ENCODE data around the gene DENND5B. TPM values are rescaled to one million over a fixed set of nuclear protein-coding genes. Genes with fewer than 3 reads are reported as not detected.
A peak's percentile ranks its signal among the peaks of the same experiment; 100 is the strongest.
"Not testable (repeated sequence)": the region's sequence is repeated elsewhere in the genome, so short reads cannot be mapped to it uniquely, and the experiment has no call there.

DENND5B gene
- total and polyA plus RNA-seq, 2 donors: 2.3 to 2.9 TPM

- no peak overlapping the region for H3K27ac ChIP-seq (ENCODE audit: low read depth in 1 of 2, low read length in 1 of 2)
- DNase-seq (ENCODE audit: low read depth in 6 of 9, low spot score in 9 of 9): no peak
- no peaks in the 10 kb centered on the region for H3K9me3 ChIP-seq (ENCODE audit: control insufficient read depth in 2 of 2, insufficient read depth in 1 of 2, low read length in 1 of 2)
- H3K4me1 ChIP-seq (ENCODE audit: control insufficient read depth in 2 of 2, insufficient read depth in 2 of 2, low read length in 2 of 2): no peaks in the 10 kb centered on the region
- 88% methylated on average over 1 of the region's 1 CpG for WGBS
- H3K36me3 ChIP-seq (ENCODE audit: control insufficient read depth in 2 of 2, insufficient read depth in 2 of 2, low read length in 1 of 2): no peaks in the 10 kb centered on the region
- H3K4me3 ChIP-seq (ENCODE audit: low read length in 2 of 2): no peak overlapping the region
- no peaks in the 10 kb centered on the region for H3K27me3 ChIP-seq (ENCODE audit: control insufficient read depth in 2 of 2, insufficient read depth in 1 of 2, low read length in 1 of 2)
Observed at GRCh38 chr12:31406345-31406744, 184.6 kb downstream of the DENND5B start.

GRCh38 chr12:31405021-31405420 is 185.9 kb downstream of the DENND5B start:
- no peaks in the 10 kb centered on the region for H3K9me3 ChIP-seq (ENCODE audit: control insufficient read depth in 2 of 2, insufficient read depth in 1 of 2, low read length in 1 of 2)
- no peak for DNase-seq (ENCODE audit: low read depth in 6 of 9, low spot score in 9 of 9)
- no peaks in the 10 kb centered on the region for H3K36me3 ChIP-seq (ENCODE audit: control insufficient read depth in 2 of 2, insufficient read depth in 2 of 2, low read length in 1 of 2)
- H3K27ac ChIP-seq (ENCODE audit: low read depth in 1 of 2, low read length in 1 of 2): no peak overlapping the region
- WGBS: 98% methylated on average over 8 of the region's 8 CpGs
- no peaks in the 10 kb centered on the region for H3K27me3 ChIP-seq (ENCODE audit: control insufficient read depth in 2 of 2, insufficient read depth in 1 of 2, low read length in 1 of 2)
- H3K4me1 ChIP-seq (ENCODE audit: control insufficient read depth in 2 of 2, insufficient read depth in 2 of 2, low read length in 2 of 2): no peaks in the 10 kb centered on the region
- no peak overlapping the region for H3K4me3 ChIP-seq (ENCODE audit: low read length in 2 of 2)

GRCh38 chr12:31403099-31403607 is 187.8 kb downstream of the DENND5B start:
- not testable (repeated sequence) for H3K4me1 ChIP-seq (ENCODE audit: control insufficient read depth in 2 of 2, insufficient read depth in 2 of 2, low read length in 2 of 2); H3K36me3 ChIP-seq (ENCODE audit: control insufficient read depth in 2 of 2, insufficient read depth in 2 of 2, low read length in 1 of 2); H3K27ac ChIP-seq (ENCODE audit: low read depth in 1 of 2, low read length in 1 of 2); H3K4me3 ChIP-seq (ENCODE audit: low read length in 2 of 2); H3K9me3 ChIP-seq (ENCODE audit: control insufficient read depth in 2 of 2, insufficient read depth in 1 of 2, low read length in 1 of 2); H3K27me3 ChIP-seq (ENCODE audit: control insufficient read depth in 2 of 2, insufficient read depth in 1 of 2, low read length in 1 of 2)
- 17% methylated on average over 7 of the region's 7 CpGs for WGBS
- DNase-seq (ENCODE audit: low read depth in 6 of 9, low spot score in 9 of 9): peak; percentile 30 to 82 (median 51)

GRCh38 chr12:31393004-31393550 is 197.9 kb downstream of the DENND5B start:
- Histone ChIP-seq H3K4me1 (ENCODE audit: control insufficient read depth in 2 of 2, insufficient read depth in 2 of 2, low read length in 2 of 2) (no peaks in the 10 kb centered on the region), H3K4me3 (ENCODE audit: low read length in 2 of 2) (no peak overlapping the region), H3K27ac (ENCODE audit: low read depth in 1 of 2, low read length in 1 of 2) (no peak overlapping the region), H3K27me3 (ENCODE audit: control insufficient read depth in 2 of 2, insufficient read depth in 1 of 2, low read length in 1 of 2) (no peaks in the 10 kb centered on the region), H3K36me3 (ENCODE audit: control insufficient read depth in 2 of 2, insufficient read depth in 2 of 2, low read length in 1 of 2) (no peaks in the 10 kb centered on the region), H3K9me3 (ENCODE audit: control insufficient read depth in 2 of 2, insufficient read depth in 1 of 2, low read length in 1 of 2) (no peaks in the 10 kb centered on the region)
- DNase-seq (ENCODE audit: low read depth in 6 of 9, low spot score in 9 of 9): no peak
- WGBS: 94% methylated on average over 5 of the region's 5 CpGs

DNA sequence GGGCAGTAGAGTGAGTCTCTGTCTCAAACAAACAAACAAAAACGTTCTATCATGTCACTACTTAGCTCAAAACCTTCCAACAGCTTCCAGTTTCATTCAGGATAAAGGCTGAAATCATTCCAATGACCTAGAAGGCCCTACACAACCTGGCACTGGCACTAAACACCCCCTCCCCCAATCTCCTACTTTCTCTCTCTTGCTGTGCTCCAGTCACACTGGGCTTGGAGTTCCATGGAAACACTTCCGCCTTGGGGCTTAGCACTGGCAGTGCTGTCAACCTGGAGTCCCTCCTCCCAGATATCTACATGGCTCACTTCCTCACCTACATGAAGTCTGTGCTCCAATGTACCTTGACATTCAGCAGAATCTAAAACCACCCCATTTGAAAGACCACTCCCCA is 199.9 kb downstream of the DENND5B start:
- 87% methylated on average over 2 of the region's 2 CpGs for WGBS
- H3K4me1 ChIP-seq (ENCODE audit: control insufficient read depth in 2 of 2, insufficient read depth in 2 of 2, low read length in 2 of 2): no peaks in the 10 kb centered on the region
- H3K27ac ChIP-seq (ENCODE audit: low read depth in 1 of 2, low read length in 1 of 2): no peak overlapping the region
- H3K36me3 ChIP-seq (ENCODE audit: control insufficient read depth in 2 of 2, insufficient read depth in 2 of 2, low read length in 1 of 2): no peaks in the 10 kb centered on the region
- no peaks in the 10 kb centered on the region for H3K27me3 ChIP-seq (ENCODE audit: control insufficient read depth in 2 of 2, insufficient read depth in 1 of 2, low read length in 1 of 2)
- no peaks in the 10 kb centered on the region for H3K9me3 ChIP-seq (ENCODE audit: control insufficient read depth in 2 of 2, insufficient read depth in 1 of 2, low read length in 1 of 2)
- H3K4me3 ChIP-seq (ENCODE audit: low read length in 2 of 2): no peak overlapping the region
- no peak for DNase-seq (ENCODE audit: low read depth in 6 of 9, low spot score in 9 of 9)

DNA sequence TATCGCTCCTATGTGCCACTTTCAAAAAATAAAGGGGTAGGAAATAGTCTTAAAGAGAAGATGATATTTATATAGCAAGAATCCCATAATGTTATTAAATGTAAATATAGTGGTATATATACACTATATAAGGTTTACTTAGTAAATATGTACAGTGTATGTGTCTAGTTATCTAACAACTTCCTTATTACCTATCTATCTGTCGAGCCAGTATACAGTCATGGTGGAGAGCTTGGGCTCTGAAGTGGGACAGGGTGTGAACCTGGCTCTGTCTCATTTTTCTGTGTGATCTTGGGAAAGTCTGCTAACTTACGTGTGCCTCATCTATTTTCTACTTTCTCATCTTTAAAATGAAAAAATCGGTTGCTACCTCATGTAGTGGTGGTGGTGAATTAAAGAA is 202.2 kb downstream of the DENND5B start:
- Histone ChIP-seq H3K9me3 (ENCODE audit: control insufficient read depth in 2 of 2, insufficient read depth in 1 of 2, low read length in 1 of 2) (no peaks in the 10 kb centered on the region), H3K4me1 (ENCODE audit: control insufficient read depth in 2 of 2, insufficient read depth in 2 of 2, low read length in 2 of 2) (no peaks in the 10 kb centered on the region), H3K4me3 (ENCODE audit: low read length in 2 of 2) (no peak overlapping the region), H3K27ac (ENCODE audit: low read depth in 1 of 2, low read length in 1 of 2) (no peak overlapping the region), H3K27me3 (ENCODE audit: control insufficient read depth in 2 of 2, insufficient read depth in 1 of 2, low read length in 1 of 2) (no peaks in the 10 kb centered on the region), H3K36me3 (ENCODE audit: control insufficient read depth in 2 of 2, insufficient read depth in 2 of 2, low read length in 1 of 2) (no peaks in the 10 kb centered on the region)
- WGBS: 96% methylated on average over 4 of the region's 4 CpGs
- DNase-seq (ENCODE audit: low read depth in 6 of 9, low spot score in 9 of 9): no peak

GRCh38 chr12:31387466-31387865 is 203.5 kb downstream of the DENND5B start:
- Histone ChIP-seq H3K9me3 (ENCODE audit: control insufficient read depth in 2 of 2, insufficient read depth in 1 of 2, low read length in 1 of 2) (no peaks in the 10 kb centered on the region), H3K4me3 (ENCODE audit: low read length in 2 of 2) (no peak overlapping the region), H3K36me3 (ENCODE audit: control insufficient read depth in 2 of 2, insufficient read depth in 2 of 2, low read length in 1 of 2) (no peaks in the 10 kb centered on the region), H3K4me1 (ENCODE audit: control insufficient read depth in 2 of 2, insufficient read depth in 2 of 2, low read length in 2 of 2) (no peaks in the 10 kb centered on the region), H3K27me3 (ENCODE audit: control insufficient read depth in 2 of 2, insufficient read depth in 1 of 2, low read length in 1 of 2) (no peaks in the 10 kb centered on the region), H3K27ac (ENCODE audit: low read depth in 1 of 2, low read length in 1 of 2) (no peak overlapping the region)
- DNase-seq (ENCODE audit: low read depth in 6 of 9, low spot score in 9 of 9): no peak
- WGBS: 96% methylated on average over 8 of the region's 8 CpGs

GRCh38 chr12:31387011-31387410 is 203.9 kb downstream of the DENND5B start:
- 94% methylated on average over 2 of the region's 2 CpGs for WGBS
- H3K36me3 ChIP-seq (ENCODE audit: control insufficient read depth in 2 of 2, insufficient read depth in 2 of 2, low read length in 1 of 2): no peaks in the 10 kb centered on the region

GRCh38 chr12:31386364-31386777 is 204.6 kb downstream of the DENND5B start:
- DNase-seq (ENCODE audit: low read depth in 6 of 9, low spot score in 9 of 9): no peak
- H3K9me3 ChIP-seq (ENCODE audit: control insufficient read depth in 2 of 2, insufficient read depth in 1 of 2, low read length in 1 of 2): no peaks in the 10 kb centered on the region
- no peaks in the 10 kb centered on the region for H3K36me3 ChIP-seq (ENCODE audit: control insufficient read depth in 2 of 2, insufficient read depth in 2 of 2, low read length in 1 of 2)
- no peak overlapping the region for H3K27ac ChIP-seq (ENCODE audit: low read depth in 1 of 2, low read length in 1 of 2)
- no peak overlapping the region for H3K4me3 ChIP-seq (ENCODE audit: low read length in 2 of 2)
- H3K27me3 ChIP-seq (ENCODE audit: control insufficient read depth in 2 of 2, insufficient read depth in 1 of 2, low read length in 1 of 2): no peaks in the 10 kb centered on the region
- 94% methylated on average over 2 of the region's 2 CpGs for WGBS
- no peaks in the 10 kb centered on the region for H3K4me1 ChIP-seq (ENCODE audit: control insufficient read depth in 2 of 2, insufficient read depth in 2 of 2, low read length in 2 of 2)

More at GRCh38 chr12:31387011-31387410, 203.9 kb downstream of the DENND5B start:
- H3K27me3 ChIP-seq (ENCODE audit: control insufficient read depth in 2 of 2, insufficient read depth in 1 of 2, low read length in 1 of 2): no peaks in the 10 kb centered on the region
- no peaks in the 10 kb centered on the region for H3K4me1 ChIP-seq (ENCODE audit: control insufficient read depth in 2 of 2, insufficient read depth in 2 of 2, low read length in 2 of 2)
- no peaks in the 10 kb centered on the region for H3K9me3 ChIP-seq (ENCODE audit: control insufficient read depth in 2 of 2, insufficient read depth in 1 of 2, low read length in 1 of 2)
- H3K27ac ChIP-seq (ENCODE audit: low read depth in 1 of 2, low read length in 1 of 2): no peak overlapping the region
- no peak for DNase-seq (ENCODE audit: low read depth in 6 of 9, low spot score in 9 of 9)
- H3K4me3 ChIP-seq (ENCODE audit: low read length in 2 of 2): no peak overlapping the region
